CD14-positive monocyte (primary cell): ENCODE data around the gene SHISAL1. TPM values are rescaled to one million over a fixed set of nuclear protein-coding genes. Genes with fewer than 3 reads are reported as not detected.

ENCODE experiments used
- DNase-seq, 3 donors: peaks; one replicate each; pipeline ENCODE4 v3.0.0-alpha.2; 2011 to 2022
- H2AFZ ChIP-seq: 2 replicates; pipeline ENCODE4 v1.6.0; 2012; ENCODE audit warnings: mild to moderate bottlenecking, low read depth, low read length, inconsistent platforms; ENCODE audit not compliant: insufficient read depth, poor library complexity, severe bottlenecking
- H3K27ac ChIP-seq, 2 donors: 1 replicate in 1 of 2; 2 replicates in 1 of 2; pipeline ENCODE4 v1.5.1; 2012 to 2013; ENCODE audit warnings: low read length in 2 of 2, control low read depth in 1 of 2, inconsistent platforms in 1 of 2, low read depth in 1 of 2, mild to moderate bottlenecking in 1 of 2
- H3K27me3 ChIP-seq, 2 donors: one replicate each; pipeline versions ENCODE4 v1.6.0 to v1.6.1; 2011 to 2013; ENCODE audit warnings: low read length in 2 of 2; ENCODE audit not compliant: control insufficient read depth in 2 of 2, insufficient read depth in 2 of 2
- H3K36me3 ChIP-seq, 2 donors: replicated peaks in 1 of 2; 1 replicate in 1 of 2; 2 replicates in 1 of 2; pipeline versions ENCODE4 v1.5.1 to v1.6.1; 2012 to 2013; ENCODE audit warnings: low read length in 2 of 2, control low read depth in 1 of 2, inconsistent platforms in 1 of 2, mild to moderate bottlenecking in 1 of 2; ENCODE audit not compliant: insufficient read depth in 2 of 2, control insufficient read depth in 1 of 2
- H3K4me1 ChIP-seq, 2 donors: 1 replicate in 1 of 2; 2 replicates in 1 of 2; pipeline versions ENCODE4 v1.5.1 to v1.6.1; 2012 to 2013; ENCODE audit warnings: low read length in 2 of 2, control low read depth in 1 of 2, inconsistent platforms in 1 of 2, mild to moderate bottlenecking in 1 of 2, moderate library complexity in 1 of 2; ENCODE audit not compliant: insufficient read depth in 2 of 2, control insufficient read depth in 1 of 2
- H3K4me2 ChIP-seq: replicated peaks from 2 replicates; pipeline ENCODE3; 2012; ENCODE audit warnings: low read length, moderate library complexity, mild to moderate bottlenecking; ENCODE audit not compliant: poor library complexity, severe bottlenecking; ENCODE audit errors: extremely low read depth
- H3K4me3 ChIP-seq, 3 experiments: fragments of 200-600 bp in 1 of 3; sonication (generic) in 1 of 3; replicated peaks in 1 of 3; 1 replicate in 2 of 3; 2 replicates in 1 of 3; pipeline ENCODE4 v1.5.1; 2011 to 2013; ENCODE audit warnings: low read length in 3 of 3, mild to moderate bottlenecking in 3 of 3, control low read depth in 2 of 3, low read depth in 2 of 3, inconsistent platforms in 1 of 3, moderate library complexity in 1 of 3
- H3K79me2 ChIP-seq: 2 replicates; pipeline ENCODE4 v1.6.0; 2012; ENCODE audit warnings: mild to moderate bottlenecking, control low read depth, inconsistent platforms, low read length, moderate library complexity; ENCODE audit not compliant: insufficient read depth
- H3K9ac ChIP-seq: 2 replicates; pipeline ENCODE4 v1.6.0; 2017; ENCODE audit warnings: low read length, mild to moderate bottlenecking; ENCODE audit not compliant: insufficient read depth, poor library complexity, severe bottlenecking
- H3K9me3 ChIP-seq, 2 donors: replicated peaks in 1 of 2; 1 replicate in 1 of 2; 2 replicates in 1 of 2; pipeline versions ENCODE4 v1.5.1 to v1.6.1; 2012 to 2013; ENCODE audit warnings: low read length in 2 of 2, control low read depth in 1 of 2; ENCODE audit not compliant: control insufficient read depth in 1 of 2, insufficient read depth in 1 of 2
- H4K20me1 ChIP-seq: 2 replicates; pipeline ENCODE4 v1.6.0; 2012; ENCODE audit warnings: mild to moderate bottlenecking, low read length, control low read depth, moderate library complexity; ENCODE audit not compliant: insufficient read depth
- H3K27ac Mint-ChIP-seq, 7 donors: one replicate each; pipeline ENCODE4 v1.8.0; 2020; ENCODE audit warnings: mild to moderate bottlenecking in 7 of 7, mixed read lengths in 7 of 7, moderate library complexity in 6 of 7, inconsistent platforms in 2 of 7
- H3K27me3 Mint-ChIP-seq, 3 donors: one replicate each; pipeline ENCODE4 v1.8.0; 2021 to 2022; ENCODE audit warnings: low read depth in 3 of 3, mild to moderate bottlenecking in 3 of 3, mixed read lengths in 3 of 3, moderate library complexity in 3 of 3, inconsistent platforms in 1 of 3
- H3K36me3 Mint-ChIP-seq, 2 donors: one replicate each; pipeline ENCODE4 v1.8.0; 2020; ENCODE audit warnings: mixed read lengths in 2 of 2, inconsistent platforms in 1 of 2, mild to moderate bottlenecking in 1 of 2
- H3K4me1 Mint-ChIP-seq: one replicate; pipeline ENCODE4 v1.8.0; 2020; ENCODE audit warnings: mild to moderate bottlenecking, mixed read lengths
- H3K4me3 Mint-ChIP-seq, 2 donors: one replicate each; pipeline ENCODE4 v1.8.0; 2020; ENCODE audit warnings: mild to moderate bottlenecking in 2 of 2, mixed read lengths in 2 of 2, moderate library complexity in 1 of 2
- H3K9me3 Mint-ChIP-seq, 7 donors: one replicate each; pipeline ENCODE4 v1.8.0; 2020 to 2022; ENCODE audit warnings: mixed read lengths in 7 of 7, mild to moderate bottlenecking in 6 of 7, moderate library complexity in 6 of 7, inconsistent platforms in 2 of 7
- WGBS: methylation state at CpG from one replicate; pipeline ENCODE4 v1.1.5; 2013; ENCODE audit warnings: missing lambda C conversion rate; ENCODE audit not compliant: insufficient coverage; 5-methylcytosine and 5-hydroxymethylcytosine counted together
- intact Hi-C, 2 donors: fragments of 100-400 bp; cut with micrococcal nuclease; formaldehyde crosslinking; loops; one replicate each; pipeline versions ENCODE4 v1.15.0 to v1.15.1; 2023
- polyA plus RNA-seq, 3 donors: library from polyadenylated mRNA; depleted of rRNA in 1 of 3; unstranded in 2 of 3; stranded (reverse) in 1 of 3; fragments of 300-500 nt in 2 of 3; fragments of >200 nt in 1 of 3; fragmentation: Illumina TruSeq in 2 of 3; gene quantifications; 1 replicate in 2 of 3; 2 replicates in 1 of 3; pipeline ENCODE4 v1.2.3, GENCODE V29; 2012 to 2021
- TF ChIP-seq, protein P1 (sequence below): fragments of 200-600 bp; IDR thresholded peaks from one replicate; pipeline ENCODE4 v1.8.0; 2022; ENCODE audit warnings: antibody characterized with exemption, mild to moderate bottlenecking

The SHISAL1 gene
- polyA plus RNA-seq, 3 donors = not detected

DNA sequence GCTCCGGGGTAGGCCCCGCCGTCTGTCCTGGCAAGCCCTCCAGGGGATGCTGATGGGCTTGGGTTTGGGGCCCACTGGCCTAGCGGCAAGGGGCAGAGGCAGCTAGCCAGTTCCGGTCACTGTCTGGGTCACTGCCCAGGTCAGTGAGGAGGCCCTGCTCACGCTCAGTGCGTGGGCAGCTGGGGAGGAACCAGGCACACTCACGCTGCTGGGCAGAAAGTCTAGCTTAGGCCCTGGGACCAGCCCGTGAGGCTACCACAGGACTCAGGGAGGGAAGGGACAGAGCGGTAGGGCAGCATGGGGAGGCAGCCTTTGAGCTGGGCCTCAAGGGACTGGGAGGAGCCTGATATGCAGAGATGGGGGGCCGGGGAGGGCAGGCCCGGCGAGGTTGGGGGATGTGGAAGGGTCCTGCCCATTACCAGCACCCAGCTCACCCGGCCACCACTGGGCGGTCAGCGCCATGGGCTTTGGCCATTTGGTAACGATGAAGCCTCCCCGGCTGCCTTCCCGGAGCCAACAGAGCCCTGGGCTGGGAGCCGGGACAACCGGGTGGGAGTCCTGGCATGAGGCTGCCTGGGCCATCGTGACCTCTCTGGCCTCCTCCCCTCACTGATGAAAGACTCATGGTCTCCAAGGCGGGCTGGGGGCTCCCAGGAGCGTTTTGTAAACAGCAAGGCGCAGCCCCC lies 14.2 kb downstream of the SHISAL1 start:
- WGBS = 85% methylated on average over 23 of the region's 25 CpGs
- Histone ChIP-seq H3K9me3 (peaks cover 0 to 5% of the 10 kb centered on the region in 2 donors), H3K27ac (no peak overlapping the region), H3K36me3 (no peaks in the 10 kb centered on the region), H3K9ac (no peak overlapping the region), H2AFZ (no peak overlapping the region), H3K79me2 (no peaks in the 10 kb centered on the region), H3K4me2 (no peak overlapping the region), H3K27me3 (no peaks in the 10 kb centered on the region), H3K4me1 (no peaks in the 10 kb centered on the region), H3K4me3 (no peak overlapping the region), H4K20me1 (no peaks in the 10 kb centered on the region)
- H3K27me3 Mint-ChIP-seq = peaks cover 7 to 11% (median 9%) of the 10 kb centered on the region in 3 donors
- TF ChIP-seq, protein P1, sequence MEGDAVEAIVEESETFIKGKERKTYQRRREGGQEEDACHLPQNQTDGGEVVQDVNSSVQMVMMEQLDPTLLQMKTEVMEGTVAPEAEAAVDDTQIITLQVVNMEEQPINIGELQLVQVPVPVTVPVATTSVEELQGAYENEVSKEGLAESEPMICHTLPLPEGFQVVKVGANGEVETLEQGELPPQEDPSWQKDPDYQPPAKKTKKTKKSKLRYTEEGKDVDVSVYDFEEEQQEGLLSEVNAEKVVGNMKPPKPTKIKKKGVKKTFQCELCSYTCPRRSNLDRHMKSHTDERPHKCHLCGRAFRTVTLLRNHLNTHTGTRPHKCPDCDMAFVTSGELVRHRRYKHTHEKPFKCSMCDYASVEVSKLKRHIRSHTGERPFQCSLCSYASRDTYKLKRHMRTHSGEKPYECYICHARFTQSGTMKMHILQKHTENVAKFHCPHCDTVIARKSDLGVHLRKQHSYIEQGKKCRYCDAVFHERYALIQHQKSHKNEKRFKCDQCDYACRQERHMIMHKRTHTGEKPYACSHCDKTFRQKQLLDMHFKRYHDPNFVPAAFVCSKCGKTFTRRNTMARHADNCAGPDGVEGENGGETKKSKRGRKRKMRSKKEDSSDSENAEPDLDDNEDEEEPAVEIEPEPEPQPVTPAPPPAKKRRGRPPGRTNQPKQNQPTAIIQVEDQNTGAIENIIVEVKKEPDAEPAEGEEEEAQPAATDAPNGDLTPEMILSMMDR = no peak
- no peaks in the 10 kb centered on the region for H3K36me3 Mint-ChIP-seq
- peaks cover 2 to 15% (median 8%) of the 10 kb centered on the region in 7 donors for H3K9me3 Mint-ChIP-seq
- no peak overlapping the region for H3K4me3 Mint-ChIP-seq
- H3K4me1 Mint-ChIP-seq = no peaks in the 10 kb centered on the region
- intact Hi-C loops = no loop called here
- H3K27ac Mint-ChIP-seq = no peak overlapping the region
- DNase-seq = no peak

DNA sequence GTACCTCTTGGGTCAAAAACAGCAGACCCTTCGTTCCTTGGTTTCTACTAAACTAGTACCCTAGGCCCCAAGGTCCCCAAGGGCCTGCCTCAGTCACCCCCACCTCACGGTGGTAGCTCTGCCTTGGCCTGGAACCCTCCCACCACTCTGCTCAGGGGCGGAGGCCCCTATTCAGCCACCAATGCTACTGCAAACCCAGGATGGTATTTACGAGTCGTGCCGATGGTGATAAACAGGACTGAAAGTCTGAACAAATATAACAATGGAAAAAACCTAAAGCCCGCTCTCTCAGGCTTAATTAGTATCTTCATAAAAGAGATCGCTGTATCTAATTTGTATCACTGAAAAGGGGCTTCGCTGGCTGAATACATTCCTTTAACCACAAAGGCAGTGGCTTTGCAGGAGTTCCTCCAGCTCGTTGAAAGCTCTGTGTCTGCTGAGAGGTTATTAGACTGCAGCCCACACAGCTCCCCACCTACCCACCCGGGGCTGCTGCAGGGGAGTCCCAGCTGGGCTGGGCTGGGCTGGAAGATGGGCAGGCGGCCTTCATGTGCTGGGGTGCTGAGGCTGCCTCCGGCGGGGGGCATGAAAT lies 15.2 kb downstream of the SHISAL1 start:
- Histone ChIP-seq H3K4me2 (no peak overlapping the region), H3K9ac (no peak overlapping the region), H3K4me1 (no peaks in the 10 kb centered on the region), H3K27me3 (no peaks in the 10 kb centered on the region), H2AFZ (no peak overlapping the region), H3K27ac (no peak overlapping the region), H3K36me3 (no peaks in the 10 kb centered on the region), H3K9me3 (peaks cover 0 to 5% of the 10 kb centered on the region in 2 donors), H4K20me1 (no peaks in the 10 kb centered on the region), H3K79me2 (no peaks in the 10 kb centered on the region), H3K4me3 (no peak overlapping the region)
- Mint-ChIP-seq H3K9me3 (peaks cover 2 to 15% (median 8%) of the 10 kb centered on the region in 7 donors), H3K4me1 (no peaks in the 10 kb centered on the region), H3K4me3 (no peak overlapping the region), H3K27ac (no peak overlapping the region), H3K36me3 (no peaks in the 10 kb centered on the region), H3K27me3 (peaks cover 8 to 11% (median 11%) of the 10 kb centered on the region in 3 donors)
- intact Hi-C loops = no loop called here
- TF ChIP-seq, protein P1 = no peak
- DNase-seq = no peak
- 83% methylated on average over 2 of the region's 14 CpGs for WGBS
